ELR (cell line): ENCODE data around the gene SLC66A1.
A peak's percentile ranks its signal among the peaks of the same experiment; 100 is the strongest.

Experiments
- DNase-seq: peaks from one replicate; pipeline ENCODE4 v3.0.0-alpha.2; 2015; ENCODE audit warnings: low read depth

The SLC66A1 gene

DNA sequence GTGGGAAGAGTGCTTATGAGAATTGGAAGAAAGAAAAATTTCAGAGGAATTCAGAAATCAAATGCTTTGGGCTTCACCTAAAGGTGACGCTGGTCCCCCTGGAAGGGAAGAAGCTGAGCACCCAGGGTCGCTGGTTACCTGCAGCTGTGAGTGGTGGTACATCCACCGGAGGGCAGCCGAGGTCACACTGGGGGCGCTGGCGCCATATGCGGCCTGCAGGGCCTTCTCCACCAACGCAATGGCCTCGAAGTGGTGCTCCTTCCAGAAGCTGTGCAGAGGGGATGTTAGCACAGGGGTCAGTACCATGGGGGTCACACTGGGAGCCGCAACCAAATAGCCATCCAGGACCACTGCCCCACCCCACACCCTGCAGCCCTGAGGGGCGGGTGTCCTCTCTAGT, 6.2 kb upstream of the SLC66A1 start:
- DNase-seq: no peak

DNA sequence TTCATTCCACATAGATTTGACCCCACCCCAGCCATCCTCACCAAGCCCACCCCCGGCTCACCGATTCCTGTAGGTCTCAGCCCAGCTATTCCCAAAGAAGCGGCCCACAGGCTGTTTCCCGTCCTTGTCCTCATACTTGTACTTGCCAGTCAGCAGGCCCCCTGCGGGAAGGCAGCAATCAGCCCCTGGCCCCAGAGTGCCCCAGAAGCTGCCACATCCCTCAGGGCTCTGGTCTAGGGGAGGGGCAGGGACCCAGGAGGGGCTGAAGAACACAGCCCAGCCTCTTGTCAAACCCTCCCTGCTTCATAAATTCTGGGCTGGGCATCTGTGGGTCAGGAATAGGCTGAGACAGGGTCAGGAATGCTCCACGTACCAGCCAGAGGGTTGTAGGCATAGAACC, 5.2 kb upstream of the SLC66A1 start:
- DNase-seq: no peak

DNA sequence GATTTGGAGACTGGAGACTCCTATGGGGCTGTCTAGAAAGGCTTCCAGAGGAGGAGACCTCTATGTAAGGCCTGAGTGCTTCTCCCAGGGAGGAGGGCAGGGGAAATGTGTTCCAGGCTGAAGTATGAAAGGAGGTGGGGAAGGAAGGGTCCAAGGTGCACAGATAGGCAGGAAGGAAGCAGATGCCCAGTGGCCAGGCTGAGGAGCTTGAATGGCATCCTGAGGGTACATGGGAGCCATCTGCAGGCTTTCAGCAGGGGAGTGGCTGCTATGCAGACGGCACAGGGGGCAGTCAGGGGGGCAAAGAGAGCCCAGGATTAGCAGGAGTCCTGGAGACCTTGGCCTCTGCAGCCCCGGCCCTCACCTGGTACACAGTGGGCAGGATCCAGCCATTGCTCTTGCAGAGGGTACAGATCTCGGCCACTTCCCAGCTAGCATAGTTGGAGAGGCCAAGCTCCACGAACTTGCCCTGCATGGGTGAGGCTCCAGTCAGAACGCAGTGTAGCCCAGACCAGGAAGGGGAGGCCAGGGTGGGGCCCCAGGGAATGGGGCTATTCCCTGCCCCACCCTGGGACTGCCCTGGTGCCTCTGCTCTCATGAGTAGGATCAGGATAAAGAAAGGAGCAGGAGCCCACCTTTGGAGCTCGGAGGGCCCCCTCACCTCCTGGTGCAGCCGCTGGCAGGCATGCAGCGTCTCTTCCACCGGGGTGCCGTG, 4.2 kb upstream of the SLC66A1 start:
- DNase-seq: no peak

DNA sequence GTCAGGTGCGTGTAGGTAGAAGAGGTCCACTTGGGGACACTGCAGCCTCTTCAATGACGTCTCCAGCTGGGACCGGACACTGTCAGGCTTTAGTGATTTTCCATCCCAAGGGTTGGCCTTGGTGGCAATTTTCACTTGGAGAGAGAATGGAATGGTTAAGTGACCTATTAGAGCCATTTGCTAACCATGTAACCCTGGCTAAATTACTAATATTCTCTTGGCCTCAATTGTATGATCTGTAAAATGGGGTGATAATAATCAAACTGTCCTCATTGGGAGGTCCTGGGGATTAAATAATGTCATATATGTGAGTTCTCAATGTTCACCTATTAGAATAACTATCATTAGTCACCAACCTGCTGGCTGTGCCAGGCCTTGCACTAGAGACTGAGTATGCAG, 3.6 kb upstream of the SLC66A1 start:
- DNase-seq: no peak

DNA sequence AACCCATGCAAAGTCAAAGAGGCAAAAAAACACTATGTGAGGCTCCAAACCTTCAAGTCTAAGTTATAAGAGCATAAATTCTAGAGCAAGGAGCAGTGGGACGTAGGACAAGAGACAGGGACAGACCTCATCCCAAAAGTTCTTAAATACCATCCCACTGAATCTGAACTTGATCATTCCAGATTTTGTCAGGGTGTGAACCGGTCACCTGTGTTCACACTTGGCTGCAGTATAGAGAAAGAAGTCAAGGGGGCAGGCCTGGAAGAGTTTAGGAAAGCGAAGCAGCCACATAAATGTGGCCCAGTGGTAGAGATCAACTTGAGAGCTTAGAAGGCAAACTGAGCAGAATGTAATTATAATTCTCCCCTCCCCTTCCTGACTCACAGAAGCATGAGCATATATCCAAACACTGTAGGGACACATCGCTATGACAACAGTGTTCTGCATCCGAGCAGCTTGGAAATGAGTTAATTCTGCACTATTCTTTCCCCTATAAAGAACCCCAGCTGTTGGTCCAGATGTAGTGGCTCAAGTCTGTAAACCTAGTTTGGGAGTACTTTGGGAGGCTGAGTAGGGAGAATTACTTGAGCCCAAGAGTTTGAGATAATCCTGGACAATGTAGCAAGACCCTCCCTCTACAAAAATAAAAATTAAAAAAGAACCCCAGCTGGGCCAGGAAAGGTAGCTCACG, 2.9 kb upstream of the SLC66A1 start:
- DNase-seq: peak; percentile 81

DNA sequence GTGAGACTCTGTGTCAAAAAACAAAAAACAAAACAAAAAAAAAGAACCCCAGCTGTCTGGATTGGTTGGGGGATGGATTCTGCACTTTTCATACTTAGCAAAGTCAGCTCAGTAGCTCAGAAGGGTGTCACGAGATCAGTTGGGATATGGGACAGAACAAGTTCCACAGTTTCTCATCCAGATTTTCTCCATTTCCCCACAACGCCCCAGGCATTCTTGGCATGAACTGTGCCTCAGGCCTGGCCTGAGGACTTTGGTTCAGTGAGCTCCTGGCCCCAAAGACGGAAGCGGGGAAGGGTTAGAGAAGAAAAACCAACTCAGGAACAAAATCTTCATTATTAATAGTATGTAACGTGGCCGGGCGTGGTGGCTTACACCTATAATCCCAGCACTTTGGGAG, 2.1 kb upstream of the SLC66A1 start:
- no peak for DNase-seq

DNA sequence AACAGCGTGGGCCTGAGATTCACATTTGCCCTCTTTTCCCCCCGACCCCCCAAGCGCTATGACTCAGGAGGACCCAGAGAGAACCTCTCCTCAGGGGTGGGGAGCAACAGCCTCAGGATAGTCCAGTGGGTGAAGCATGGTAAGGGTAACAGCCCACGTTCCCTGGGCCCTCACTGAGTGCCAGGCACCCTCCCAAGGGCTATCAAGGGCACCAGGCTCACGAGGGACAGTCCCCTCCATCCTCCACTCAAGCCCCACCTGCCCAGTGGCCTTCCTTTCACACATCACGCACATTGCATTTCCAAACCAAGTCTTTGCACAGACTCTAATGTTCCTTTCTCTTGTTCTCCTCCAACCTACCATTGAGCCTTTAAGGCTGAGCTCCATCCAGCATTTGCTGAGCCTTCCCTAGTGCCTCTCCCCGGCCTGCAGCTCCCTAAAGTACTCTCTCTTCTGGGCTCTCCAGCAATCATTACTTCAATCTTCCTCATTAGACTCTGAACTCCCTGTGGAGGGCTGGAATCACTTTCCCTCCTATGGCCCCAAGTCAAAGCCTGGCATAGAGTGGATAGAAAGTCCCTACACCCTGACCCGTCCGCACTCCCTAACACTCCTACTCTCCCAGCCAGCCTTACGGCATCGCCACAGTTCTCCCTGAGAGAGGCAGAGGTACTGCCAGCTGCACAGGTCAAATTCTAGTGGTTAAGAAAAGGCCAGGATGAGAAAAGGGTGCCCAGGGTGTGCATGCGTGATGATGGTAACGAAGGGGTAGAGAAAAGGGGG, 1.2 kb upstream of the SLC66A1 start:
- peak; percentile 37 for DNase-seq

DNA sequence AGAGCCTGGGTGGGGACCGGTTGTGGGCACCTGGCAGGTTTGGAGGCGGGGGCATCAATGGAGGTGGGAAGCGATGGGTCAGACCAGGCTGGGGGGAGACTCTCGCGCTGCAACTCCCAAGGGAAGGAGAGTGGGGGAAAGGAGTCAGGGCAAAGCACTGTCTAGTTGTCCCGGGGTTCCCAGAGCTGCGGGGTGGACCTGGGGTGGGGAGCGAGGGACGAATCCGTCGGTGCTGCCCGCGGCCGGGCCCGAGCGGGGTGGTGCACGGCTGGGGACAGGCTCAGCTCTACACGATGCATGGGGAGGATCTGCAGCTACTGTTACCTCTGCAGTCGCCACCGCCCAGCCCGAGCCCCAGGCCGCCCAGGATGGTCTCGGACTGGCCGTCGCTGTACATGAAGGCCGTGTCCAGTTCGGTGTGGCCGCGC, 609 bp upstream of the SLC66A1 start:
- DNase-seq: peak; percentile 44

DNA sequence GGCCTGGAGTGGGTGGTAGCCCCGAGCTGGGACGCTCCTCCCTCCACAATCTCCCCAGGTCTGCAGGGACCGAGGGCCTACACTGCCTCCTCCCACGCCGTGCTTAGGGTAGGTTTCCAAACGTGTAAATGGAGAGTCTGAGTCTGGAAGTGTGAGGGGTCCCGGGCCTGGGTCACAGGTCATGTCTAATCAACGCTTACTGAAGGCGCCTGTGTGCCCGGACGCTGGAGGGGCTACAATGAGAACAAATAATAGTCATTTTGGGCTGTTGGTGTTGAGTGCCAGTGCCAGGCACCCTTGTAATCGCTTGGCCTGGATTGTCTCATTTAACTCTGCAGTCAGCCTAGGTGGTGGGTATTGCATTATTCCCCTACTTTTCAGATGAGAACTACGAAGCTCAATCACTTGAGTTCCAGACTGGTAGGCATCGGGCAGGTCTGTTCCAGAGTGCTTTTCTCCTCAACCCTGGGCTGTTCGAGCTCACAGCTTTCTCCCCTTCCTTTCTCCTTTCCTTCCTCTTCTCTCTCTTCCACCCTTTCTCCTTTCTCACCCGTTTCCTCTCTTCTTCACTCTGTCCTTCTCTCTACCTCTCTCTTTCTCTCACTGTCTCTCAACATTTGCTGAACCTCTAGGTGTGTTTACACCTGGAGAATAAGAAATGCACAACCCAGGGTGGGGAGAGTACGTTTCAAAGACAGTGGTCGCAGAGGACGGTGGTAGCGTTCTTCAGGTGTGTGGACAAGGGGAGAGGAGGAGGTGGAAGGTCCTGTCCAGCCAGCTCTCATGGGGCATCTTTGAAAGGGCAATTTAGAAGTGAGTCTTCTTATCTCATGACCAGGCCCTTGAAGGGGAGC, 883 bp downstream of the SLC66A1 start:
- DNase-seq: no peak

DNA sequence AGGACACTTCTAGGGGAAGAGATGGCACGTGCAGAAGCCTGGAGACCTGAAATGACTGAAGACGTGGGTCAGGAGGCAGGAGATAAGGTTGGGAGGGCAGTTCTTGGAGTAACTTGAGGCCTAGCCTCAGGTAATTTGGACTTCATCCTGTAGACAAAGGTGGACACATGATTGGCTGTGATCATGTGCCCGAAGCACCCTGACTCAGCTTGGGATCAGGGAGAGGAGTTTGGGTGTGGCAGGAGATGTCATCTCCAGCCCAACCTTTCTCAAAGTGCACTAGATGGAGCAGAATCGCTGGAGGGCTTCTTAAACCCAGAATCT, 1.5 kb downstream of the SLC66A1 start:
- no peak for DNase-seq

DNA sequence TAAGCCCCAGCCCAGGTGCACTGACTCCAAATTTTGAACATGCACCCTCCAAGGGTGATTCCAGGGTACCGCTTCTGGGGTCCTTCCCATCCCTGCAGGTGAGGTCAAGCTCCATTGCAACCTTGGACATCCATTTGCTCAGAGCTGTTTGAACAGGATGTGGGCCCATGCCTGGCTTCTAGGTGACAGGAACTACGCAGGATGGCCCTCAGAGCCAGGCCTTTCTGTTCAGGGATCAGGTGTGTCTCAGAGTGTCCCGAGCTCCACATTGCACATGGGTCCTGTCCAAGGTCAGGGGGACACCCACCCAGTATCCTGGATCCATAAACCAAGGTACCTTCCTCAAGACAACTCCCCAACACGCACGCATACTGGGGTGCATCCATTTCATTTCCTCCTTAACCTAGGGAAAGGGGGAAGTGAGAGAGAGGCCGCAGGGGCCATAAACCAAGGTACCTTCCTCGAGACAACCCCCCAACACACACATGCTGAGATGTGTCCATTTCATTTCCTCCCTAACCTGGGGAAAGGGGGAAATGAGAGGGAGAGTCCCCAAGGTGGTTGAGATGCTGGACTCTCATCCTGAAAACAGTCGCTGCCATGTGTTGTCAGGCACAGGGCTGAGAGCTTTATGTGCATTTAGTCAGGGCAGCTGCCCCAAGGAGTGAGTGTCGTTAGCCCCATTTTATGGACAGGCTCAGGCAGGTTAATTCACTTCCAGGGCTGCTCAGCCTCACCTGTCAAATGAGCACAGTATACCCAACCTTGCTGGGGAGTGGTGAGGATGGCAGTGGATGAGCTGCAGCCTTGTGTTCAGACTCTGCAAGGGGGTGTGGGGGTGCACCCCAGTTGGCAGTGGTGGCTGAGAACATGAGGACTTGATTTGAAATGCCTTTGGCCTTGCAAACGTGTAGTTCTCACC, 2.1 kb downstream of the SLC66A1 start:
- DNase-seq: no peak

DNA sequence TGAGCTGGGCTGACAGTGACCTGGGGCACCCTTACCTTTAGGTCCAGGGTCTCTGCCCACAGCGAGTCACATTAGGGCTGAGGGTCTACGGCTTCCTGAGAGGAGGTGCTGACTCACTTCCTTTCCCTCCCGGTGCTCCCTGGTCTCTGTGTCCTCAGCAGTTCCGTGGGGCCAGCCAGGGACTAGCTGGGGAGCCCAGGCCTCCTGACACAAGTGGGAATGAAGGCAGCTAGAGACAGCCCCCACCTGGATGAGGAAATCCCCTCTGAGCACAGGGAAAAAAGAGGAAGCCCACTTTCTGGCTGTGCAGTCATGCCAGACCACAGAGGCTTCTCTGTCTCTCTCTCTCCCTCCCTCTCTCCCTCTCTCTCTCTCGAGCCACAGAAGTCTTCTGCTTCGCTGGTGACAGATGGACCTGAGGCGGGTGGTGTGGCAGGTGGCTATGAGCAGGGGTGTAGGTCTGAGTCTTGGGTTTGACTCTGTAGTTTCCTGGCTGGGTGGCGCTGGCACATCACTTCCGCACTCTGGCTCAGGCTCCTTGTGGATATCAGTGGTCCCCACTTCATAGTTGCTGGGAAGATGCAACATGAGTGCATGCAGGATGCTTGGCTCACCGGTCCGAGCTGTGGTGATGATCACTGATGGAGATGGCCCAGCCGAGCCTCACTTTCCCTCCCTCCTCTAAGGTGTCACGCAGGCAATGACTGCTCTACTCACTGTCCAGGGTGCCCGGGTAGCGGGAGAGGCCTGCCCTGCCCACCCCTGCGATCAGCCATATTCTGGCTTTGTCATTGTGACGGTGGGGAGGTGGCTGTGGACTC, 3.5 kb downstream of the SLC66A1 start:
- peak; percentile 81 for DNase-seq

DNA sequence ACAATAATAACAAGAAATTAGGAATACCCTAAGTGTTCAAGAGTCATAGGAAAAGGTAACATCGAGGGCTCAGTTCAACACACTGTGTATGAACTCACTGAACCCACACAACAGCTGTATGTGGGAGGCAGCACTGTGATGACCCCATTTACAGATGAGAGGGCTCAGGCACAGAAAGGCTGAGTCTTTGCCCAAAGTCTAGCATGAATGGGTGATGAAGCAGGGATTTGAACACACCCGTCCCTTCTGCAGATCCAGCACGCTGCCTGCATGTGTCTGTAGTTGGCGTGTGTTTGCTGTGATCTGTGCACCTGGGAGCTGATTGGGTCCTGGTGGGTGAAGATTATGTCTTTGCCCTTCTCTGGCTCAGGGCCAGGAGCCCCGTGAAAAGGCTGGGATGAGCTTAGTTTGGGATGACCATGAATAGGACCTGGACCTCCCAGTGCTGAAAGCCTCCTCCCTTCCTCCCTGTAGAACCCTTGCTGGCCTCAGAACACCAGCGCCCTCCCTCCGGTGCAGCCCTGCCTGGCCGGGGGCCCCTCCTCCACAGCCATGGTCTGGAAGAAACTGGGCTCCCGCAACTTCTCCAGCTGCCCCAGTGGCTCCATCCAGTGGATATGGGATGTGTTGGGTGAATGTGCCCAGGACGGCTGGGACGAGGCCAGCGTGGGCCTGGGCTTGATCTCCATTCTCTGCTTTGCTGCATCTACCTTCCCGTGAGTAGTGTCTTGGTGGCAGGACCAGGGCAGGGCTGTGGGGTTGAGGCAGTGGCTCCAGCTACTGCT, 5.2 kb downstream of the SLC66A1 start:
- no peak for DNase-seq

DNA sequence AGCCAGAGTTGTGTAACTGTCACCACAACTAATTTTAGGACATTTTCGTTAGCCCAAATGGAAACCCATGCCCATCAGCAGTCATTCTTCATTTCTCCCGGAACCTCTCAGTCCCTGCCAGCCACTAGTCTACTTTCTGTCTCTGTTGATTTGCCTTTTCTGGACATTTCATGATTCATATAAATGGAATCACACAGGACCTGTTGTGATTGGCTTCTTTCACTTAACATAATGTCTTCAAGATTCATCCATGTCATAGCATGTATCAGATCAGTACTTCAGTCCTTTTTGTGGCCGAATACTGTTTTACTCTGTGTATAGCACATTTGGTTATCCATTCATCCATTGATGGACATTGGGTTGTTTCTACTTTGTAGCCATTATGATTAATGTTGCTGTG, 7.1 kb downstream of the SLC66A1 start:
- DNase-seq: no peak

DNA sequence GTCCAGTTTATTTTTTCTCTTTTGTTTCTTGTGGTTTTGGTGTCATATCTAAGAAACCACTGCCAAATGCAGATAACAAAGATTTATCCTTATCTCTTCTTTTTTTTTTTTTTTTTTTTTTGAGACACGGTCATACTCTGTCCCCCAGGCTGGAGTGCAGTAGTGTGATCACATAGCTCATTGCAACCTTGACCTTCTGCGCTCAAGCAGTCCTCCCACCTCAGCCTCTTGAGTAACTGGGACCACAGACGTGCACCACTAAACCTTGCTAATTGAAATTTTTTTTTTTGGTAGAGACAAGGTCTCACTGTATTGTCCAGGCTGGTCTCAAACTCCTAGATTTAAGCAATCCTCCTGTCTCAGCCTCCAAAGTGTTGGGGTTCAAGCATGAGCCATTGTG, 8.9 kb downstream of the SLC66A1 start:
- no peak for DNase-seq

DNA sequence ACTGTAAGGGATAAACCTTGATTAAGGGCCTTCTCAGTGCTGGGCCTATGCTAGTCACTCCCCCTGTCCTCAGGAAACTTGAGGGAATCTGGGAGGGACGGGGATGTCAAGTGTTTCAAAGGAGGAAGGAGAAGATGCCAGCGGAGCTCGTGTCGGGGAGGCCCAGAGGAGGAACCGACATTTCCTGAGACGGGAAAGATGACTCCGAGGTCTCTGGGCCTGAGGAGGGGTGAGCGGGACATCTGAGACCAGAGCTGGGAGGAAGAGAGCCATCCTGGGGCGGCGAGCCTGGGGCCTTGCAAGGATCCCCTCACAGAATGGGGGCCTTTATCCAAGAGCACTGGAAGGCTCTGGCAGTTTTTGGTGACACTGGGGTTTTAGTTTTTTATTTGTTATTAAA, 10.4 kb downstream of the SLC66A1 start:
- DNase-seq: no peak

DNA sequence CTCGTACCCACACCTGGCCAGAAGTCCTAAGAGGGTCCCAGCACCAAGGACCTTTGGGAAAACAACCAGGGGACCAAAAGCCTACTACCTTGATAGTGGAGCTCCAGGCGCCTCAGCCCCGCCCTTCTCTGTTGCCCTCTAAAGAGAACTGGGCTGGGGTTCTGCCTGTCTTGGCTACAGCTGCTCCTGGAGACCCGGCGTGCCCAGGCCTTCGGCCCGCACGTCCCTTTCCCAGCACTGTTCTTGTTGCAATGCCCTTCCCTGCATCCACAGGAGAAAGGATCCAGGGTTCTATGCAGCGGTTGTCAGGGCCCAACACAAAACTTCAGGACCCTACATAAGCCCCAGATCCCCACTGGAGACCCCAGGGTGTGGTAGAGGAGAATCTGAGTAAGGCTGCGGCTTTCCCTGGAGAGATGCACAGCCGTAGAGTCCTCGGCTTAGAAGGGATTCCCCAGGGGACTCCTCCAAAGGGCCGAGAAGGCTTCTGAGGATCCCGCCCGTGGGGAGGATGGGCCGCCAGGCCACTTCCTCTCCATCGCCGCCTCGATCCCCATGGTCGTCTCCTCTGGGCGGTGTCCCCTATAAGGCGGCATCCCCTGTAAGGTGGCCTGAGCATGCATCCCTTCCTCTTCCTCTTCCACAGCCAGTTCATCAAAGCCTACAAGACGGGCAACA, 12.0 kb downstream of the SLC66A1 start:
- DNase-seq: no peak

DNA sequence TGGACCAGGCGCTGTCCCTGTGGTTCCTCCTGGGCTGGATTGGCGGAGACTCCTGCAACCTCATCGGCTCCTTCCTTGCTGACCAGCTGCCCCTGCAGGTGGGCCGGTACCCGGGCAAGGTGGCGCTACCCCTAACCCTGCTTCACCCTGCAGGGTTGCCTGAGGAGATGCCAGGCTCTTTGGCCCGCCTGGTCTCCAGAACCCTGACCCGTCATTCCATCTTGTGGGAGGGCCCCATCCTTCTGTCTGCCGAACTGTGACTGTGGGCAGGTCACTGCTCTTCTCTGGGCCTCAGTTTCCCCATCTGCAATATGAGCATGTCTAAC, 12.5 kb downstream of the SLC66A1 start:
- DNase-seq: no peak

DNA sequence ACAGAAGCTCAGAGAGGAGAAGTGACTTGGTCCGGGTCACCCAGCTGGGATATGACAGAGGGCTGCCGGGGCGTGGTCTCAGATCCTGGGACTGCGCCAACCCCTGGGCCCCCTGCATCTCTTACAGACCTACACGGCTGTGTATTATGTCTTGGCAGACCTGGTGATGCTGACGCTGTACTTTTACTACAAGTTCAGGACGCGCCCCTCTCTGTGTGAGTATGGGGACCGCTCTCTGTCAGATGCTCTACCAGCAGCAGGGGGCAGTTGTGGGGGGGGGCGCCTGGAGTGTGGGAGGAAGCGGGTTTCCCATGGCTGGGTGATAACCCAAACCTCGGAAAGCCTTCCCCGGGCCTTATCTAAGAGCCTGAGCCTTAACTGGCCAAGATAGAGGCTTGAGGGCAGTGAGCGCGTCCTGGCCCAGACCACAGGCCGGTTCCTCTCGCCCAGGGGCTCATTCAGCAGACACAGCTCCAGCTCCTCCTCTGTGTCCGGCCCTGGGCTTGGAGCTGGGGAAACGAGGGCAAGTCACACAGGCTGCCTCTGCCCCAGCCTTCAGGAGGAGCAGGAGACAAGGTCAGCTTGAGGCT, 13.3 kb downstream of the SLC66A1 start:
- no peak for DNase-seq
